Activated CD4-positive, alpha-beta T cell treated with anti-CD3 and anti-CD28 coated beads, Interleukin-10, Interleukin-2, amounts not matched to agents 100 ng/mL and 50 ng/mL, durations not matched to agents 16 hours and 8 hours (primary cell): ENCODE measurements around the gene DNMT3B.

ENCODE experiments used
- DNase-seq: peaks from one replicate; pipeline ENCODE4 v3.0.0-alpha.2; 2020

The DNMT3B gene

GRCh38 chr20:32828029-32828680 is 66.0 kb downstream of the DNMT3B start:
- no peak for DNase-seq

DNA sequence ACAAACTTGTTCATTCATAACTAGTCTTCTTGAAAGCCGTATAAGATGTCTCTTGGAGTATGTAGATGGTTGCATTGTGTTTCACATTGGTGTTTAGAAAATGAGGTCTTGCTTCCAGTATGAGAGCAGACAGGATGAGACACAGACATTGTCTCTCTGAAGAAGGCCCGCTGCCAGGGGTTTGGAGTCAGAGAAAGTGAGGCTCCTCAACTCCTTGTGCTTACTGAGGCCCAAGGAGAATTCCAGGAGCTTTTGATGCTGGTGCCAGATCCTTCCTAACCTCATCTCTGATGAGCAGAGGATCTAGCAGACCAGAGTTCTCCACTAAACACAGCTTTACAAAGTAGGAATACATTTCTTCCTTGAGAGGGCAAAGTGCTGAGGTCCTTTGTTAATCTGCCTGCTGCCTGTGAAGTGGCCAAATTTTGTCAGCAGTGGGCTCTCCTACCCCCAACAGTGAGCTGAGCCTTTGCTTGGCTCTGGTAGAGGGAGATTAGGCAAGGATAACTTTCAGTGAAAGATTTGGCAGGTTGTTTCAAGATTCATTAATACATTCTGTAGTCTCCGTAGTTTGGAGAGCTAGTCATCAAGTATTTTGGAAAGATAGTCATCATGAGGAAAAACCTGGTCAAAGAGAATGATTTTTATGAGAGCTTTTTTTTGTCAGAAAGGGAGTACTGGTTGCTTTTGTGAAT is 67.3 kb downstream of the DNMT3B start:
- no peak for DNase-seq

DNA sequence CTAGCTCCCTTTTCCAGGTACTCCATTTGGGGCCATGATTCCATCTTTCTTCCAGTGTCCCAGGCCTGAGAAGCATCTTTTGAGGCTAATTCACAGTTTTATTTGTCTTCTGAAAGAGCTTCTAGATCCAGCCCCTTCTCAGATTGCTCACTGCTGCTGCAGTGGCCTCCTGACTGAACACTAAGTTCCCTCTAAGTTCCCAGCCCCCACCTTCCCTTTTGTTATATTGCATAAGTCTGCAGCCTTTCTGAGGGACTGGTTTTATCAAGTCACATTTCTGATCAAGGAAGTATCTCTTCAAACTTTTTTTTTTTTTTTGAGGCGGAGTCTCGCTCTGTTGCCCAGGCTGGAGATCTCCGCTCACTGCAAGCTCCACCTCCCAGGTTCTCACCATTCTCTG is 68.3 kb downstream of the DNMT3B start:
- DNase-seq = no peak

DNA sequence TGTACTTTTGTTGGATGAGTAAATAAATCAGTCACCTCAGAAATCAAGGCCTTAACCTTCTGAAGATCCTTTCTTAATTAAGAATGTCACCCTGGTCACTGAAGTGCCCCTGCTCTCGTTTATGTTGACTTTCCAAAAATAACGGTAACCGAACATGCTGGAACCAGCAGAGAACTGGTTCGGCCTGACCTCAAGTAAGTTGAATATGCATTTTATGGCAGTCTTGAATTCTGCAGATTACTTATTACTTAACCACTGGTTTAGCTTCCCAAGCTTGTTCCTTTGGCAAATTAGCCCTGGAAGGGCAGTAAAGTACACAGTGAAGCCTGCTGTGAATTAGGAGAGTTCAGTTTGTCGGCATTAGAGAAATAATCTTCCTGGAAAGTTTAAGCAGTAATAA is 69.8 kb downstream of the DNMT3B start:
- DNase-seq = no peak

- peak; percentile 19 for DNase-seq
These were observed 70.5 kb downstream of the DNMT3B start for GRCh38 chr20:32832664-32833063.

DNA sequence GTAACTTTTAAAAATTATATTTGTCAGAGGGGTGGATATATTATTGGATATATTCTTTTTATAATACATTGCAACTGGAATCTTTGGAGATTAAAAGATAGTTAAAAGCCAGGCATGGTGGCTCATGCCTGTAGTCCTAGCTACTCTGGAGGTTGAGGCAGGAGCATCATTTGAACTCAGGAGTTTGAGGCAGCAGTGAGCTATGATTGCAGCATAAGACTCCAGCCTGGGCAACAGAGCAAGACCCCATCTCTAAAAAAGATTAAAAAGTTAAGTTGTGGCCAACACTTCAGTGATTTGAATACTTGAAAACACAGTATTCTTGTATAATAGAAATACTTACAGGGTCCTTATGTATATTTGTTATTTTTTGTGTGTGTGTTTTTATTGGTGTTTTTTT is 72.8 kb downstream of the DNMT3B start:
- DNase-seq = no peak

- DNase-seq = no peak
These were observed 75.0 kb downstream of the DNMT3B start for GRCh38 chr20:32837157-32837556.

DNA sequence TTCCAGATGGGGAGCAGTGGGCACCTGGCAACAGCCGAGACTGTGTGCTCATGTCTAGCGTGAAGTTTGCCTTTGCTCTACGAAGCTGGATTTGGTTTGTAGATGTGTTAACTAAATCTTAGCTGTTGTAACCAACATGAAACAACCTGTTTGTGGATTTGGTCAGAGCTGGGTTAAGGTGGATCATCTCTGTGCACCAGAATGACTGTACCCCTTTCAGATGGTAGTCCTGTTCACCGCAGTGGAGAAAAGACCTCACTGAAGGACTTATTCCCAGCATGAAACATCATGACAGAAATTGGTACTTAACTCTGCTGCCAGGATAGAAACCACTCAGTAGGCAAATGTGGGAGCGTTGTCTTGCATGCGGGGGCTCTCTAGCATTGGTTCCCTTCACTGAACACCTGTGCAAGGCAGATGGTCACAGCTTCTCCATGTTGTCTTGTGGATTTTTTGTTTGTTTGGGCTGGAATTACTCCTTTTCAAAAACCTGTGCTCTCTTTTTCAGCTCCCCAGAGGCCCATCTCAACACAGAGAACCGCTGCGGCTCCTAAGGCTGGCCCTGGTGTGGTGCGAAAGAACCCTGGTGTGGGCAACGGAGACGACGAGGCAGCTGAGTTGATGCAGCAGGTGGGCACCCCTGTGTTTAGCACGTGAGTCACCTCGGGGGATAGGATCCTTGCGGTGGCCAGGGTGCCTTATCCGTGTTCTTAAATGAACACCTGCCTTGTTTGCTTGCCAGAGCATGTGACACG is 77.2 kb downstream of the DNMT3B start:
- DNase-seq = peak; percentile 88

- DNase-seq = peak; percentile 30
These were observed 77.7 kb downstream of the DNMT3B start for GRCh38 chr20:32839982-32840285.

- DNase-seq = no peak
These were observed 79.0 kb downstream of the DNMT3B start for GRCh38 chr20:32841174-32841573.

- DNase-seq = no peak
These were observed 79.4 kb downstream of the DNMT3B start for GRCh38 chr20:32841632-32842031.

DNA sequence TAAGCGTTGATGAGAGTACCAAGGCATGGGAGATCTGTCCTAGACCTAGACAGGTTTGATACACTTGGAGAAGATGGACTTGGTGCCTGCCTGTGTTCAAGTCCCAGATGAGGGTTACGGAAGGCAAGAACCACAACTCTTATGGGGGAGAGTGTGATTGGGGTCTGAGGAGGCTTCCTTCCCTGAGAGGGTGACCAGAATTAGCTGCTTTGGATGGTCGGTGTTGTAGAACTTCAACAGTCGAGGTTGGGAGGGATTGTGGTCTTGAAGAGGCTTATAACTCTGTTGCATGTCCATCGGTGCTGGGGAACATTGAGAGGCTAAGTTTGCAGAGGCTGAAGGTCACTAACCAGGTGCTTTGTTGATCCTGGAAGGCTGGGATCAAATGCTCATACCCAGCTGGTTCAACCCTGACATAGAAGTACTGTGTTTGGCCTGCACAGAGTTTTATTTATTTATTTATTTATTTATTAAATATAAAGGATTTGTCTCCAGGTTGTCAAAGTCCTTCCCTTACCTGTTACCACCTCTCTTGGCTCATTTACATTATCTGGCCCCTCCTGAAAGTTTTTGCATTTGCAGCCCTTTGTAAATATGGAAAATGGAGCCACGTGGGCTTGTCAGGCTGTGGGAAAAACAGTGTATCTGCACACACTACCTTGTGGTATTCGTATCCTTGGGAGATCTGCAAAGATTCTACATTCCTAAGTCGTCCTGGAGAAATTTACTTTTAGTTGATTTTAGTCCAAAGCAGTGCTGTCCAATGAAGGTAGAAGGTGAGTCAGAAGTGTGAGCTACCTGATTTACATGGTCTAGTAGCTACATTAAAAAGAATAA is 80.7 kb downstream of the DNMT3B start:
- no peak for DNase-seq

GRCh38 chr20:32845786-32846185 is 83.6 kb downstream of the DNMT3B start:
- DNase-seq = no peak

DNA sequence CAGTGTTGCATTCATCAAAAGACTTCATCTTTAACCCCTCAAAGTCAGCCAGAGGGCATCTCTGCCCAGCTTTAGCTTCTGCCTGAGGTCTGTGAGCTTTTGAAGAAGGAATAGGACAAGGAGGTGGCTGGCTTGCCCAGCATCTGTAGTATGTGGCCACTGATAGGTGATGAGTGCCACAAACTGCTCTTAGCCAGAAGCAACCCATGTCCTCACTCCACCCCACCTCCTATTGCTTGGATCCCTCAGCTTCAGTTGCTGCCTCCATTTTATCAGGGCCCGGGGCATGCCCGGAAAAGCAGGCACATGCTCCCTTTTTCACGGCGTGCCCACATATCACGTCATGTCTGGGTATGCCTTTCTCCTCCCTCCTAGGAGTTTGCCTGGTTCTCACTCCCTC is 84.7 kb downstream of the DNMT3B start:
- no peak for DNase-seq

DNA sequence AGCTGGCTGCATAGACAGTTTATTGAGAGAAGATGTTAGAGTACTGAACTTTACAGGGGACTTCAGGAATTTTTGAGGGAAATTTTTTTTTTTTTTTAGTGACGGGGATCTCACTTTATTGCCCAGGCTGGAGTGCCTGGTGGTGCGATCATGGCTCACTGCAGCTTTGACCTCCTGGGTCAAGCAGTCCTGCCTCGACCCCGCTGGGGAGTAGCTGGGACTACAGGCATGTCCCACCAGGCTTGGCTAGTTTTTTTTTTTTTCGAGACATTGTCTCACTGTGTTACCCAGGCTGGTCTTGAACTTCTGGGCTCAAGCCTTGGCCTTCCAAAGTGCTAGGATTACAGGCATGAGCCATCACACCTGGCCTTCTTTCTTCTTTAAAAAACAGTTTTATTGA is 85.8 kb downstream of the DNMT3B start:
- no peak for DNase-seq

- DNase-seq = no peak
These were observed 86.7 kb downstream of the DNMT3B start for GRCh38 chr20:32848846-32849245.

DNA sequence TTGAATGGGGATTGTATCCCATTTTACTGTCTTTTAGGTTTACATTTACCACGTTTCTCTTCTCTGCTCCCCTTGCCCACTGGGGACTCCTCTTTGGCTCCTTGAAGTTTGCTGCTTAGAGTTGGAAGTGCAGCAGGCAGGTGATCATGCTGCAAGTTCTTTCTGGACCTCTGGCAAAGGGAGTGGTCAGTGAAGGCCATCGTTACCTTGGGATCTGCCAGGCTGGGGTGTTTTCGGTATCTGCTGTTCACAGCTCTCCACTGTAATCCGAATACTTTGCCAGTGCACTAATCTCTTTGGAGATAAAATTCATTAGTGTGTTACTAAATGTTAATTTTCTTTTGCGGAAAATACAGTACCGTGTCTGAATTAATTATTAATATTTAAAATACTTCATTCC is 87.4 kb downstream of the DNMT3B start:
- no peak for DNase-seq

- no peak for DNase-seq
These were observed 93.2 kb downstream of the DNMT3B start for GRCh38 chr20:32855387-32855786.

GRCh38 chr20:32858189-32858588 is 96.0 kb downstream of the DNMT3B start:
- DNase-seq = no peak
